Amniotic epithelial cell (primary cell): ENCODE data around the gene COX7C.

Experiments used
- DNase-seq: peaks from one replicate; pipeline ENCODE4 v3.0.0-alpha.2; 2010; ENCODE audit warnings: low read depth

The COX7C gene

DNA sequence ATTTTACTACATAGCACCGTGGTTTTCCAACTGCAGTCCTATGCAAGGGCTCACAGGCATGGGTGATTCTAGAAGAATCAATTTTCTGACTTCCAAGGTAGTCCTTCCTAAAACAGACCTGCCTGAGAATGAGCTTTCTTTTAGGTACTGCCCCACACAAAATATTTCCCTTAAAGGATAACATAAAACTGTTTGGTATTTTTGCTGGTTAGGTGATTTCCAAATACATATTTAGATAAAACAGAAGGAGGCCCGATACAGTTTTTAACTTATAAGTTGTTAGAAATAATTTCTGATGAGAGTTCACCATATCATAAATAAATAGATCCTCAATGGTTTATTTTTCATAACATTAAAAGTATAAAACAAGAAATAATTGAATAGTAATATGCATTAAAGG is 46.4 kb downstream of the COX7C start:
- no peak for DNase-seq

- DNase-seq, result no peak
Measured at GRCh38 chr5:86665984-86666760, 48.4 kb downstream of the COX7C start.

DNA sequence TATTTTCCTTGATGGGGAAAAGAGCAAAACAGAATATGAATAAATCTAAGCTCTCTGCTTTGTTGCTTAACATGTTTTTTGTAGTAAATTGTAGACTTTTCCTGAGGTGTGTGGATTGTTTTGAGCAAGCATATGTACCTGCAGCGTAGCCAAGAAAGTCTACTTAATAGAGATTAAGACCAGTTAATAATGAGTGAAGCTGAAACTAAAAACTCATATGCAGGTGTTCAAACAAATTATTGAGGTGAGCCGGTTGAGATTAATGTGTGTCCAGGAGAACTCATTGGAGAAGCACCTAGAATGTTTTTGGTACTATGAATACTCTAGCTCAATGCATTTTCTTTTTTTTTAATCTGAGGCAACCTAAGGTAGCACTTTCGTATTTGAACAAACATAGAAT is 49.2 kb downstream of the COX7C start:
- DNase-seq, result no peak
